AG09319 (cell line): ENCODE measurements around the gene ACVR1B.

Experiments
- DNase-seq: peaks from one replicate; pipeline ENCODE4 v3.0.0-alpha.2; 2010; ENCODE audit warnings: low read depth; ENCODE audit errors: extremely low read depth
- TF ChIP-seq, protein P1 (sequence below): IDR thresholded peaks from 2 replicates; pipeline ENCODE4 v1.5.1; 2011; ENCODE audit warnings: low read depth, mild to moderate bottlenecking, inconsistent platforms, low read length, moderate library complexity

Gene ACVR1B

DNA sequence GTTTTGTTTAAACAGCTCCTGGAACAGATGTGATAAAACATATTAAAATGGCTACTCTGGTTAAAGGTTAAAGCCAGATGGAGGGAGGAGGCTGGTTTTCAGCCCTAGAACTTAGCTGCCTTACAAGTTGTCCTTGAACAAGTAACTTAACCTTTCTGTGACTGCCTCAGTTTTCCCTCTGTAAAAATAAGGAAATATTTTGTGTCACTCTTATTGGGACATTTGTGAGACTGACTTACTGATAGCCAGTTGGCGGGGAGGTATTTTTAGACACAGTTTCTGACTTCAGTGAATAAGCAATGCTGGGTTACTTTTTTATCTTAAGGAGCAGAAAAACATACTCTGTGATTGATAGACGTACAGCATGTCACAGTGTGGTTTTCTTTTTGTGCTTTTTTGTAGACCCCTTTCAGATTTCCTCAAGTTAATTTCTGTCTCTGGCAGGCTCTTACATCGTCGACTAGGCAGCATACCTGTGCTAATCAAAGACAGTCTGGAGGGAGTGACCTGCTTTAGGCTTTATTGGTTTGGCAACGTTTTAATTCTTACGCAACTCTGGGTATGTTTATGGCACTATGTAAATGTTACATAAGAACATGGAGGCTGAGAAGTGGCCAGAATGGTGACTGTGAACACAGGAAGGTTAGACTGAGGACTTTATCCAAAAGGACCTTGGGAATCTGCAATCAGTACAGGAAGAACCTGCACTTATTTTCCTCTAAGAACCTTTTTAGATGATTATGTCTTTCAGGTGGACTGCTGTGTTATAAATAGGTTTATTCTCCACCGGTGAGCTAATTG, 3.3 kb downstream of the ACVR1B start:
- TF ChIP-seq, protein P1, sequence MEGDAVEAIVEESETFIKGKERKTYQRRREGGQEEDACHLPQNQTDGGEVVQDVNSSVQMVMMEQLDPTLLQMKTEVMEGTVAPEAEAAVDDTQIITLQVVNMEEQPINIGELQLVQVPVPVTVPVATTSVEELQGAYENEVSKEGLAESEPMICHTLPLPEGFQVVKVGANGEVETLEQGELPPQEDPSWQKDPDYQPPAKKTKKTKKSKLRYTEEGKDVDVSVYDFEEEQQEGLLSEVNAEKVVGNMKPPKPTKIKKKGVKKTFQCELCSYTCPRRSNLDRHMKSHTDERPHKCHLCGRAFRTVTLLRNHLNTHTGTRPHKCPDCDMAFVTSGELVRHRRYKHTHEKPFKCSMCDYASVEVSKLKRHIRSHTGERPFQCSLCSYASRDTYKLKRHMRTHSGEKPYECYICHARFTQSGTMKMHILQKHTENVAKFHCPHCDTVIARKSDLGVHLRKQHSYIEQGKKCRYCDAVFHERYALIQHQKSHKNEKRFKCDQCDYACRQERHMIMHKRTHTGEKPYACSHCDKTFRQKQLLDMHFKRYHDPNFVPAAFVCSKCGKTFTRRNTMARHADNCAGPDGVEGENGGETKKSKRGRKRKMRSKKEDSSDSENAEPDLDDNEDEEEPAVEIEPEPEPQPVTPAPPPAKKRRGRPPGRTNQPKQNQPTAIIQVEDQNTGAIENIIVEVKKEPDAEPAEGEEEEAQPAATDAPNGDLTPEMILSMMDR = no peak
- no peak for DNase-seq

DNA sequence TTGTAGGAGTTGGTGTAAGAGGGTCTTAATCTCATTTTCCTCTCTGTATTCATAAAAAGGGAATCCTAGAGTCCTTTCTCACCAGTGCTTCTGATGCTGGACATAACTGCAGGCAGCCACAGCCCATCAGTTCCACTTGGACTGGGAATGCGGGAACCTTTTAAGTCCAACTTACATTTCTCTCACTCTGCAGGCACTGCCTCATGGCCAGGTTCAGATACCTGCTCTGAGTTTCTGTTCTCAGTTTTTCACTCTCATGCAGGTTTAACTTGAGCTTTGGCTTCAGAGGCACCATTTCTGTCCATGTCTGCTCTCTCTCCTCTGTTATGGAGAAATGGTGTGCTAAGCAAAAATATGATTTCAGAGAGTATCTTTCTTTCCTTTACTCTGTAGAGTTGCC, 4.2 kb downstream of the ACVR1B start:
- TF ChIP-seq, protein P1 = no peak
- DNase-seq = no peak

DNA sequence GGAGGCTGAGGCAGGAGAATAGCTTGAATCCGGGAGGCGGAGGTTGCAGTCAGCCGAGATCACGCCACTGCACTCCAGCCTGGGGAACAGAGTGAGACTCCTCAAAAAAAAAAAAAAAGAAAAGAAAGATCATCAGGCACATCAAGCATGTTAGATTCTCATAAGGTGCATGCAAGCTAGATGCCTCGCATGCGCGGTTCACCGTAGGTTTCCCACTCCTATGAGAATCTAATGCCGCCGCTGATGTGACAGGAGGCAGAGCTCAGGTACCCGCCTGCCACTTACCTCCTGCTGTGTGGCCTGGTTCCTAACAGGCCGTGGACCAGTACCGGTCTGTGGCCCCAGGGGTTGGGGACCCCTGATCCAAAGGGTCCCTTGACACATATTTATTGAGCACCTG, 7.0 kb downstream of the ACVR1B start:
- no peak for DNase-seq
- TF ChIP-seq, protein P1 = no peak

GRCh38 chr12:51959211-51959610, 7.7 kb downstream of the ACVR1B start:
- DNase-seq = no peak
- TF ChIP-seq, protein P1 = no peak

DNA sequence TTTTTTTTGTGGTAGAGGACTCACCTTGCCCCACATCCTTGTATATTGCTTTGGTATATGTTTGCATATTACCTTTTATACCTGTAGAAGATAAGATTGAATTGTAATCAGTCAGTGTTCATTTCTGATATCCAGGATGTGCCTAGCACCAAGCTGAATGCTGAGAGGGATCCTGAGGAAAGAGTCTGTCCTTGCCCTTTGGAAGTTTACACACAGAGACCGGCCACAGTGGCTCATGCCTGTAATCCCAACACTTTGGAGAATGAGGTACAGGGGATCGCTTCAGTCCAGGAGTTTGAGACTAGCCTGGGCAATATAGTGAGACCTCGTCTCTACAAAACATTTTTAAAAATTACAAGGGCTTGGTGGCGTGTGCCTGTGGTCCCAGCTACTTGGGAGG, 8.4 kb downstream of the ACVR1B start:
- TF ChIP-seq, protein P1 = no peak
- no peak for DNase-seq

DNA sequence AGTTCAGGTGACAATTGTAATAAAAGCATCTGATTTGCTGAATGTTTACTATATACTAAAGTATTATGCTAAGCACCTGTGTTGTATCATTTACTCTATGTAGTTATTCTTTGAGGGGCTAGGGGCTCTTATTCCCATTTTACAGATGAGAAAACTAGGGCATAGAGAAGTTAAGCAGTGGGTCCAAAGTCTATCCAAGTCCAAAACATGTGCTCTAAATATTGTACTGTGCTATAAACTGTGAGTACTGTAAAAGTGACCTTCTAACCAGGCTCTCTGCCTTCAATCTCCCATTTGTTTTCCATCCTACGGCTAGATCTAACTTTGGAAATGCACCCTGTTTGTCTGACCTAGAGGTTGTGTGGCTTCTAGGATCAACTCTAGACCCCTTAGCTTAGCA, 9.0 kb downstream of the ACVR1B start:
- TF ChIP-seq, protein P1 = no peak
- no peak for DNase-seq

DNA sequence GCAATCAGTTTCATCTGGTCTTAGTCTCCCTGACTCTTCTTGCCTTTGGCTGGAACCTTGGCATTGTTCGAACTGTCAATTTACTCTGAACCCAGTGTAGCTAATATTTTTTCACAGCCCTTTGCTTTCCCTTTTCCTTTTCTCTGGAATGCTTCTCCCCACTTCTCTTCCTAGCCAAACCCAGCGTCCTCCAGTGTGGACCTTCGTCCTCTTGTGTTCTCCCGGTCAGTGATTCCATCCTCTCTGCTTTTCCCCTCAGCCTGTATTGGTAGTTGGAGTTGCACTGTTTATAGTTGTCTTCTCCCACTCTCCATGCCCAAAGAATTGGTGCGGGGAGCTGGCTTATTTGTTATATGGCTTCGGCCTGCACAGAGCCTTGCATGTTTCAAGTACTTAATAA, 9.4 kb downstream of the ACVR1B start:
- no peak for DNase-seq
- TF ChIP-seq, protein P1 = no peak
